KBM-7 (cell line): ENCODE data around the gene ASMT.
"Not testable (repeated sequence)": the region's sequence is repeated elsewhere in the genome, so short reads cannot be mapped to it uniquely, and the experiment has no call there.

ENCODE experiments used
- DNase-seq: peaks from one replicate; pipeline ENCODE4 v3.0.0-alpha.2; 2015
- in situ Hi-C: fragments of 300-500 bp; cut with MboI; formaldehyde crosslinking; loops from 2 replicates; pipeline ENCODE4 v1.14.3; 2020; ENCODE audit warnings: low sequenced_read_pairs, low pct_unique_long_range_greater_than_20kb, mixed read lengths

ASMT gene

DNA sequence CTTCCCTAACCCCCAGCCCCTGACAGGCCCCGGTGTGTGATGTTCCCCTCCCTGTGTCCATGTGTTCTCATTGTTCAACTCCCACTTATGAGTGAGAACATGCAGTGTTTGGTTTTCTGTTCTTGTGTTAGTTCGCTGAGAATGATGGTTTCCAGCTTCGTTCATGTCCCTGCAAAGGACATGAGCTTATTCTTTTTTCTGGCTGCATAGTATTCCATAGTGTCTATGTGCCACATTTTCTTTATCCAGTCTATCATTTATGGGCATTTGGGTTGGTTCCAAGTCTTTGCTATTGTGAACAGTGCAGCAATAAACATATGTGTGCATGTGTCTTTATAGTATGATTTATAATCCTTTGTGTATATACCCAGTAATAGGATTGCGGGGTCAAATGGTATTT lies 67.6 kb downstream of the ASMT start:
- DNase-seq, in situ Hi-C loops: not testable (repeated sequence)

DNA sequence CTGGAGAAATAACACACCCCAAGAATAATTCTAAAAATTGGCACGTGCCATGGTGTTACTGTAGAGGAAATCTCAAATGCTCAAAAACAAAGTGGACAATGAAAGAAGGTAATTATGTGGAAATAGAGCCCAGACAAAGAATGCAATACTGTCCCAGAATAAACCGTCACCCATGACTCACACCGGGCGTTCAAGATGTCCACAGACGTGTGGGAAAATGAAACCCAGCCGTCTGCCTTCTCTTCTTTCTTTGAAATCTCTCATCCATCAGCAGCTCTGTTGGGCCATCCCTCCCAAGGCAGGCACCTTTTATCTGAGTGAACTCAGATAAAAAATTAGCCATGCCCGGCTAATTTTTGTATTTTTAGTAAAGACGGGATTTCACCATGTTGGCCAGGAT lies 70.0 kb downstream of the ASMT start:
- DNase-seq, in situ Hi-C loops: not testable (repeated sequence)

- DNase-seq, in situ Hi-C loops: not testable (repeated sequence)
Measured at GRCh38 chrX:1685444-1685880, 70.6 kb downstream of the ASMT start.

- in situ Hi-C loops = no loop called here
- DNase-seq = no peak
Measured at GRCh38 chrX:1686642-1687041, 71.8 kb downstream of the ASMT start.
